Thyroid gland (tissue), 4 donors: ENCODE measurements around the gene CSK. TPM values are rescaled to one million over a fixed set of nuclear protein-coding genes. Genes with fewer than 3 reads are reported as not detected.

Experiments used
- DNase-seq, 2 donors: peaks; one replicate each; pipeline ENCODE4 v3.0.0-alpha.2; 2019
- H3K27ac ChIP-seq, 3 donors: fragments of 200-600 bp; sonication (generic); 1 replicate in 2 of 3; 2 replicates in 1 of 3; pipeline ENCODE4 v1.5.1; 2016 to 2019; ENCODE audit warnings: mild to moderate bottlenecking in 1 of 3, moderate library complexity in 1 of 3
- H3K27me3 ChIP-seq: fragments of 200-600 bp; sonication (generic); one replicate; pipeline ENCODE4 v1.5.1; 2019
- H3K36me3 ChIP-seq, 2 donors: fragments of 200-600 bp; sonication (generic); one replicate each; pipeline ENCODE4 v1.5.1; 2016 to 2019
- H3K4me1 ChIP-seq, 2 donors: fragments of 200-600 bp; sonication (generic); one replicate each; pipeline ENCODE4 v1.5.1; 2017 to 2019
- H3K4me3 ChIP-seq, 3 donors: fragments of 200-600 bp; sonication (generic); replicated peaks in 1 of 3; 1 replicate in 2 of 3; 2 replicates in 1 of 3; pipeline ENCODE4 v1.5.1; 2016; ENCODE audit warnings: mild to moderate bottlenecking in 1 of 3
- H3K9me3 ChIP-seq: fragments of 200-600 bp; sonication (generic); one replicate; pipeline ENCODE4 v1.5.1; 2017
- CTCF ChIP-seq, 6 experiments: fragments of 200-600 bp in 3 of 6; fragments of 450-650 bp in 3 of 6; sonication (generic) in 3 of 6; IDR thresholded peaks; one replicate each; pipeline ENCODE4 v1.5.1; 2016 to 2019; ENCODE audit warnings: antibody characterized with exemption in 6 of 6, mild to moderate bottlenecking in 2 of 6, inconsistent platforms in 1 of 6, moderate library complexity in 1 of 6
- POLR2A ChIP-seq, 2 donors: fragments of 450-650 bp; IDR thresholded peaks; one replicate each; pipeline ENCODE4 v1.6.1; 2017; ENCODE audit warnings: antibody characterized with exemption in 2 of 2, mild to moderate bottlenecking in 2 of 2, moderate library complexity in 1 of 2
- WGBS, 2 donors: methylation state at CpG; one replicate each; pipeline ENCODE4 v1.1.5; 2017; 5-methylcytosine and 5-hydroxymethylcytosine counted together
- intact Hi-C: fragments of 100-400 bp; cut with DNase I; formaldehyde crosslinking; loops from one replicate; pipeline ENCODE4 v1.15.1; 2023
- total RNA-seq, 4 donors: library from RNA; depleted of rRNA; stranded (reverse); fragments of >200 nt; gene quantifications; one replicate each; pipeline ENCODE4 v1.2.3, GENCODE V29; 2016

Gene CSK
- total RNA-seq, 4 donors from 2014 or later: 18.2 to 24.3 (median 20.3) TPM

GRCh38 chr15:74807282-74807681 lies 25.4 kb downstream of the CSK start:
- H3K27me3 ChIP-seq: no peaks in the 10 kb centered on the region
- intact Hi-C loops: no loop called here
- no peak overlapping the region for H3K27ac ChIP-seq
- DNase-seq: no peak
- peaks cover 0 to 17% of the 10 kb centered on the region in 2 donors for H3K4me1 ChIP-seq
- H3K36me3 ChIP-seq: peaks cover 2 to 3% of the 10 kb centered on the region in 2 donors
- H3K9me3 ChIP-seq: no peaks in the 10 kb centered on the region
- WGBS, 2 donors: 70 to 72% methylated on average over 5 of the region's 5 CpGs
- TF ChIP-seq CTCF (IDR thresholded peaks at IDR 0.05) (no peak), POLR2A (IDR thresholded peaks at IDR 0.05) (no peak)
- no peak overlapping the region for H3K4me3 ChIP-seq

GRCh38 chr15:74808078-74808839 lies 26.4 kb downstream of the CSK start:
- H3K36me3 ChIP-seq: no peaks in the 10 kb centered on the region
- no peaks in the 10 kb centered on the region for H3K9me3 ChIP-seq
- intact Hi-C loops: no loop called here
- H3K27me3 ChIP-seq: no peaks in the 10 kb centered on the region
- DNase-seq: peak; percentile 96 to 97
- H3K4me1 ChIP-seq: peaks cover 0 to 17% of the 10 kb centered on the region in 2 donors
- 55 to 56% methylated on average over 18 of the region's 18 CpGs for WGBS, 2 donors
- peak overlapping the region in 1 of 3 donors; percentile 41 for H3K27ac ChIP-seq
- no peak for TF ChIP-seq CTCF (IDR thresholded peaks at IDR 0.05)
- no peak for TF ChIP-seq POLR2A (IDR thresholded peaks at IDR 0.05)
- H3K4me3 ChIP-seq: no peak overlapping the region

- Histone ChIP-seq H3K4me3 (no peak overlapping the region), H3K36me3 (no peaks in the 10 kb centered on the region), H3K27ac (peak overlapping the region in 1 of 3 donors; percentile 41), H3K9me3 (no peaks in the 10 kb centered on the region), H3K4me1 (peaks cover 0 to 17% of the 10 kb centered on the region in 2 donors), H3K27me3 (no peaks in the 10 kb centered on the region)
- 74 to 78% methylated on average over 4 of the region's 4 CpGs for WGBS, 2 donors
- DNase-seq: no peak
- intact Hi-C loops: no loop called here
- no peak for TF ChIP-seq POLR2A (IDR thresholded peaks at IDR 0.05)
- no peak for TF ChIP-seq CTCF (IDR thresholded peaks at IDR 0.05)
Measured at GRCh38 chr15:74808840-74809229, 27.0 kb downstream of the CSK start.

GRCh38 chr15:74809242-74809641 lies 27.4 kb downstream of the CSK start:
- intact Hi-C loops: no loop called here

More at GRCh38 chr15:74809242-74809641, 27.4 kb downstream of the CSK start:
- no peak for TF ChIP-seq POLR2A (IDR thresholded peaks at IDR 0.05)
- TF ChIP-seq CTCF (IDR thresholded peaks at IDR 0.05): no peak
- Histone ChIP-seq H3K27ac (no peak overlapping the region), H3K36me3 (no peaks in the 10 kb centered on the region), H3K4me1 (peaks cover 0 to 17% of the 10 kb centered on the region in 2 donors), H3K4me3 (no peak overlapping the region), H3K27me3 (no peaks in the 10 kb centered on the region), H3K9me3 (no peaks in the 10 kb centered on the region)
- DNase-seq: no peak
- WGBS, 2 donors: 80% methylated on average over 5 of the region's 5 CpGs
